Measurements from ENCODE around the gene SOWAHD.

DNA sequence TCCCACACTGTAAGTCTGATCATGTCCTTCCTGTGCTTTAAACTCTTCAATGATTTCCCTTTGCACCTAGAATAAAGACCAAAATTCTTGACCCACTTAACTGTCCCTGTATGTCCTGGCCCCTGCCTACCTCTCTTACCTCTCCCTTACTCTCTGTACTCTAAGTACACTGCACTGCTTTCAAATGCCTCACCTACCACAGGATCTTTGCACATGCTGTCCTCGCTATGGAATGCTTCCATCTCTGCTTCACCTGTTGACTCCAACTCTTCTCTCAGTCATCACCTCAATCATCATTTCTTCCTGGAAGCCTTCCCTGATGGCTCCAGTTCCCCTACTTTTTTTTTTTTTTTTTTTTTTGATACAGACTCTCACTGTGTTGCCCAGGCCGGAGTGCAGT is 36.5 kb upstream of the SOWAHD start:
- TF ChIP-seq PATZ1 (CRISPR knock-in tag; IDR thresholded peaks at IDR 0.05; ENCODE audit: borderline replicate concordance) (no peak), ZFP3 (CRISPR knock-in tag; IDR thresholded peaks at IDR 0.05) (no peak), POU6F1 (CRISPR knock-in tag; IDR thresholded peaks at IDR 0.05; ENCODE audit: borderline replicate concordance, low read depth) (no peak), ISL1 (CRISPR knock-in tag; IDR thresholded peaks at IDR 0.05) (no peak), GLIS3 (CRISPR knock-in tag; IDR thresholded peaks at IDR 0.05) (no peak), ZFP30 (CRISPR knock-in tag; IDR thresholded peaks at IDR 0.05) (no peak), ARNTL (CRISPR knock-in tag; IDR thresholded peaks at IDR 0.05; ENCODE audit: borderline replicate concordance, low read depth) (no peak), CSDC2 (CRISPR knock-in tag; IDR thresholded peaks at IDR 0.05) (no peak), ZC3H10 (CRISPR knock-in tag; IDR thresholded peaks at IDR 0.05) (no peak)
- TF ChIP-seq, protein P1, sequence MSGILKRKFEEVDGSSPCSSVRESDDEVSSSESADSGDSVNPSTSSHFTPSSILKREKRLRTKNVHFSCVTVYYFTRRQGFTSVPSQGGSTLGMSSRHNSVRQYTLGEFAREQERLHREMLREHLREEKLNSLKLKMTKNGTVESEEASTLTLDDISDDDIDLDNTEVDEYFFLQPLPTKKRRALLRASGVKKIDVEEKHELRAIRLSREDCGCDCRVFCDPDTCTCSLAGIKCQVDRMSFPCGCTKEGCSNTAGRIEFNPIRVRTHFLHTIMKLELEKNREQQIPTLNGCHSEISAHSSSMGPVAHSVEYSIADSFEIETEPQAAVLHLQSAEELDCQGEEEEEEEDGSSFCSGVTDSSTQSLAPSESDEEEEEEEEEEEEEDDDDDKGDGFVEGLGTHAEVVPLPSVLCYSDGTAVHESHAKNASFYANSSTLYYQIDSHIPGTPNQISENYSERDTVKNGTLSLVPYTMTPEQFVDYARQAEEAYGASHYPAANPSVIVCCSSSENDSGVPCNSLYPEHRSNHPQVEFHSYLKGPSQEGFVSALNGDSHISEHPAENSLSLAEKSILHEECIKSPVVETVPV (CRISPR knock-in tag; IDR thresholded peaks at IDR 0.05): no peak
- TF ChIP-seq, protein P2, sequence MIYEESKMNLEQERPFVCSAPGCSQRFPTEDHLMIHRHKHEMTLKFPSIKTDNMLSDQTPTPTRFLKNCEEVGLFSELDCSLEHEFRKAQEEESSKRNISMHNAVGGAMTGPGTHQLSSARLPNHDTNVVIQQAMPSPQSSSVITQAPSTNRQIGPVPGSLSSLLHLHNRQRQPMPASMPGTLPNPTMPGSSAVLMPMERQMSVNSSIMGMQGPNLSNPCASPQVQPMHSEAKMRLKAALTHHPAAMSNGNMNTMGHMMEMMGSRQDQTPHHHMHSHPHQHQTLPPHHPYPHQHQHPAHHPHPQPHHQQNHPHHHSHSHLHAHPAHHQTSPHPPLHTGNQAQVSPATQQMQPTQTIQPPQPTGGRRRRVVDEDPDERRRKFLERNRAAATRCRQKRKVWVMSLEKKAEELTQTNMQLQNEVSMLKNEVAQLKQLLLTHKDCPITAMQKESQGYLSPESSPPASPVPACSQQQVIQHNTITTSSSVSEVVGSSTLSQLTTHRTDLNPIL (CRISPR knock-in tag; IDR thresholded peaks at IDR 0.05; ENCODE audit: low read depth): no peak
